H1 (cell line): Measurements from ENCODE around the gene ANKFN1.

Experiments
- EGR1 ChIP-seq: IDR thresholded peaks from 2 replicates; pipeline ENCODE4 v1.6.1; 2011; ENCODE audit warnings: low read depth, low read length, borderline replicate concordance
- EP300 ChIP-seq, 2 experiments: IDR thresholded peaks; 1 replicate in 1 of 2; 2 replicates in 1 of 2; pipeline ENCODE4 v1.6.1; 2011 to 2012; ENCODE audit warnings: low read depth in 2 of 2, low read length in 2 of 2, mild to moderate bottlenecking in 2 of 2, borderline replicate concordance in 1 of 2, inconsistent platforms in 1 of 2, moderate library complexity in 1 of 2
- POLR2A ChIP-seq, 2 experiments: IDR thresholded peaks; 1 replicate in 1 of 2; 2 replicates in 1 of 2; pipeline ENCODE4 v1.6.1; 2011; ENCODE audit warnings: low read depth in 2 of 2, low read length in 2 of 2, mild to moderate bottlenecking in 2 of 2; ENCODE audit errors: control extremely low read depth in 1 of 2
- POLR2AphosphoS5 ChIP-seq: IDR thresholded peaks from 2 replicates; pipeline ENCODE4 v1.6.1; 2011; ENCODE audit warnings: low read depth, low read length
- RAD21 ChIP-seq, 2 experiments: IDR thresholded peaks in 1 of 2; conservative IDR thresholded peaks in 1 of 2; 2 replicates each; pipeline ENCODE4 v1.6.1; 2011; ENCODE audit warnings: low read depth in 2 of 2, low read length in 2 of 2, improper control_type of control experiment in 1 of 2, inconsistent platforms in 1 of 2, mild to moderate bottlenecking in 1 of 2, moderate library complexity in 1 of 2
- RFX5 ChIP-seq: IDR thresholded peaks from 2 replicates; pipeline ENCODE4 v1.6.1; 2011; ENCODE audit warnings: low read depth, low read length, improper control_type of control experiment, borderline replicate concordance
- SRF ChIP-seq: IDR thresholded peaks from 2 replicates; pipeline ENCODE4 v1.6.1; 2011; ENCODE audit warnings: mild to moderate bottlenecking, low read depth, low read length, moderate library complexity
- TEAD4 ChIP-seq: IDR thresholded peaks from 2 replicates; pipeline ENCODE4 v1.6.1; 2012; ENCODE audit warnings: low read depth, low read length, inconsistent platforms, mixed read lengths
- TF ChIP-seq, protein P1 (sequence below), 3 experiments: IDR thresholded peaks; 1 replicate in 2 of 3; 2 replicates in 1 of 3; pipeline versions ENCODE4 v1.5.1 to v1.6.1; 2011; ENCODE audit warnings: low read length in 3 of 3, mild to moderate bottlenecking in 3 of 3, inconsistent platforms in 2 of 3, low read depth in 1 of 3, moderate library complexity in 1 of 3; ENCODE audit not compliant: insufficient read depth in 1 of 3; ENCODE audit errors: control extremely low read depth in 1 of 3
- TF ChIP-seq, protein P2 (sequence below): IDR thresholded peaks from 2 replicates; pipeline ENCODE4 v1.6.1; 2011; ENCODE audit warnings: low read length, improper control_type of control experiment

- TF ChIP-seq POLR2A (IDR thresholded peaks at IDR 0.05; ENCODE audit: control extremely low read depth in 1 of 2, low read depth in 2 of 2, low read length in 2 of 2): no peak
- no peak for TF ChIP-seq RFX5
- no peak for TF ChIP-seq EGR1
- TF ChIP-seq, protein P1, sequence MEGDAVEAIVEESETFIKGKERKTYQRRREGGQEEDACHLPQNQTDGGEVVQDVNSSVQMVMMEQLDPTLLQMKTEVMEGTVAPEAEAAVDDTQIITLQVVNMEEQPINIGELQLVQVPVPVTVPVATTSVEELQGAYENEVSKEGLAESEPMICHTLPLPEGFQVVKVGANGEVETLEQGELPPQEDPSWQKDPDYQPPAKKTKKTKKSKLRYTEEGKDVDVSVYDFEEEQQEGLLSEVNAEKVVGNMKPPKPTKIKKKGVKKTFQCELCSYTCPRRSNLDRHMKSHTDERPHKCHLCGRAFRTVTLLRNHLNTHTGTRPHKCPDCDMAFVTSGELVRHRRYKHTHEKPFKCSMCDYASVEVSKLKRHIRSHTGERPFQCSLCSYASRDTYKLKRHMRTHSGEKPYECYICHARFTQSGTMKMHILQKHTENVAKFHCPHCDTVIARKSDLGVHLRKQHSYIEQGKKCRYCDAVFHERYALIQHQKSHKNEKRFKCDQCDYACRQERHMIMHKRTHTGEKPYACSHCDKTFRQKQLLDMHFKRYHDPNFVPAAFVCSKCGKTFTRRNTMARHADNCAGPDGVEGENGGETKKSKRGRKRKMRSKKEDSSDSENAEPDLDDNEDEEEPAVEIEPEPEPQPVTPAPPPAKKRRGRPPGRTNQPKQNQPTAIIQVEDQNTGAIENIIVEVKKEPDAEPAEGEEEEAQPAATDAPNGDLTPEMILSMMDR (IDR thresholded peaks at IDR 0.05; ENCODE audit: control extremely low read depth in 1 of 3, insufficient read depth in 1 of 3, low read depth in 1 of 3, low read length in 3 of 3): no peak
- no peak for TF ChIP-seq POLR2AphosphoS5
- no peak for TF ChIP-seq EP300 (IDR thresholded peaks at IDR 0.05; ENCODE audit: borderline replicate concordance in 1 of 2, low read depth in 2 of 2, low read length in 2 of 2)
- TF ChIP-seq SRF: no peak
- no peak for TF ChIP-seq RAD21 (IDR thresholded peaks at IDR 0.05 in 1 of 2, conservative IDR thresholded peaks at IDR 0.05 in 1 of 2; ENCODE audit: low read depth in 2 of 2, low read length in 2 of 2)
- TF ChIP-seq TEAD4: no peak
- TF ChIP-seq, protein P2, sequence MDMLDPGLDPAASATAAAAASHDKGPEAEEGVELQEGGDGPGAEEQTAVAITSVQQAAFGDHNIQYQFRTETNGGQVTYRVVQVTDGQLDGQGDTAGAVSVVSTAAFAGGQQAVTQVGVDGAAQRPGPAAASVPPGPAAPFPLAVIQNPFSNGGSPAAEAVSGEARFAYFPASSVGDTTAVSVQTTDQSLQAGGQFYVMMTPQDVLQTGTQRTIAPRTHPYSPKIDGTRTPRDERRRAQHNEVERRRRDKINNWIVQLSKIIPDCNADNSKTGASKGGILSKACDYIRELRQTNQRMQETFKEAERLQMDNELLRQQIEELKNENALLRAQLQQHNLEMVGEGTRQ: no peak
Measured at GRCh38 chr17:56142325-56142724, 10.9 kb upstream of the ANKFN1 start.
